A204.1 (cell line): ENCODE data around the gene RDH8.
A peak's percentile ranks its signal among the peaks of the same experiment; 100 is the strongest.
"Not testable (repeated sequence)": the region's sequence is repeated elsewhere in the genome, so short reads cannot be mapped to it uniquely, and the experiment has no call there.

Source experiments
- FAIRE-seq: peaks from 2 replicates; lab custom pipeline; 2012; peaks lifted over from hg19 to GRCh38; lab: Jason Lieb, UNC

RDH8 gene

GRCh38 chr19:10005632-10006334, 7.5 kb upstream of the RDH8 start:
- no peak for FAIRE-seq

- no peak for FAIRE-seq
Observed at GRCh38 chr19:10006335-10006708, 7.0 kb upstream of the RDH8 start.

GRCh38 chr19:10006752-10007323, 6.4 kb upstream of the RDH8 start:
- no peak for FAIRE-seq

- FAIRE-seq = no peak
Observed at GRCh38 chr19:10007371-10008183, 5.7 kb upstream of the RDH8 start.

DNA sequence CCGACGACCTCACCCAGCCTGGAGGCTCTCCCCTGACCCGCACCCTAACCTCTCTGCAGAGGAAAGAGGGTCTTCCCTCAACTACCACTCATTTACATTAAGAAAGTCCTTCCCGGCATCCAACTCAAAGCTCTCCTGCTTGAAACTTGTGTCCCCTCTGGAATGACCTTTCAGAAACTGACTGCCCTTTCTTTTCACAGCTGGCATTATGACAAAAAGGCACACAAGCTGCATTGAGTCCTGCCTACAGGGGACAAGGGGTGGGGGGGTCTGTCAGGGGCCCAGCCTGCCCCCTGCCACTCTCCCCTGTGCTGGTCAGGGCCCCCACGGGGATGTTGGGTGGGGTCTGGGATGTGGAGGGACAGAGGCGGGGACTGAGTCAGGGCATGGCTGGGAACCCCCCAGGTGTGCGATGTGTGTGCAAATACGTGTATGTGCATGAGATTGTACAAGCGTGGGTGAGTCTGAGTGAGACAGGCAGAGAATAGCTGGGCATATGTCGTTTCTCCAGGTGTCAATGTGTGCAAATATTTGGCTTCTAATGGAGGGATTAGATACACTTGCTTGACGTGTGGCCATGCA, 5.0 kb upstream of the RDH8 start:
- FAIRE-seq = no peak

- no peak for FAIRE-seq
Observed at GRCh38 chr19:10009714-10010224, 3.5 kb upstream of the RDH8 start.

DNA sequence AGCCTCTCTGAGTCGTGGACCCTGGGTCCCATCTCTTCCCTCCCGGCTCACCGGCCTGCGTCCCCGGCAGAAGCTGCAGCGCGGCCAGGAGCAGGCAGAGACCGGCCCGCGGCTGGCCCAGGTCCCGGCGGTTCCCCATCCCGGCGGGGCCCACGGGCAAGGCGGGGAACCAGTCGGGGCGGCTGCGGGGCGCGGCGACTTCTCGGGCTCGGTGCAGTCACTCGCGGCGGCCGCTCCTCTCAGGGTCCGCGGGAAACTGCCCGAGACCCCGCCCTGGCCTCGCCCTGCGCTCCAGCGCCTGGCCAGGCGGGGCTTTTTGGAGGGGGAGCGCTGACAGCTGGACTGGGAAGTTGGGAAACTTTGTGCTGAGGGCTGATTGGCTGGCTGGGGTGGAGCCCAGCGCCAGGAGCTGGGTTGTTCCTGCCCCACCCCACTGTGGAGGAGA, 3.0 kb upstream of the RDH8 start, which contains the start of gene COL5A3:
COL5A3 (minus strand) TSS at position 258 of the 445 bp plus-strand sequence; CDS start at position 139, 119 bp downstream.
- no peak for FAIRE-seq

DNA sequence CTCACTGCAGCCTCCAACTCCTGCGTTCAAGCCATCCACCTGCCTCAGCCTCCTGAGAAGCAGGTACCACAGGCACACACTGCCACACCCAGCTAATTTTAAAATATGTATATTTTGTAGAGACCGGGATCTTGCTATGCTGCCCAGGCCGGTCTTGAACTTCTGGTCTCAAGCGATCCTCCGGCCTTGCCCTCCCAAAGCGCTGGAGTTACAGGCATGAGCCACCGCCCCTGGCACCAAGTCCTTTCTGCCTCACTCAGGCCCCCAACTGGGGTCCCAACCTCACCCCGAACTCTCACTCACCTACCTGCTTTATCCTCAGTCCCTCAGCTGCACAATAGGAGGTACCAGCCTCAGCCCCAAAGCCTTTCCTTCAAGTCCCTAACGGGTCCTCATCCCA, 2.3 kb upstream of the RDH8 start:
- no peak for FAIRE-seq

GRCh38 chr19:10011974-10012373, 1.3 kb upstream of the RDH8 start:
- FAIRE-seq = no peak

DNA sequence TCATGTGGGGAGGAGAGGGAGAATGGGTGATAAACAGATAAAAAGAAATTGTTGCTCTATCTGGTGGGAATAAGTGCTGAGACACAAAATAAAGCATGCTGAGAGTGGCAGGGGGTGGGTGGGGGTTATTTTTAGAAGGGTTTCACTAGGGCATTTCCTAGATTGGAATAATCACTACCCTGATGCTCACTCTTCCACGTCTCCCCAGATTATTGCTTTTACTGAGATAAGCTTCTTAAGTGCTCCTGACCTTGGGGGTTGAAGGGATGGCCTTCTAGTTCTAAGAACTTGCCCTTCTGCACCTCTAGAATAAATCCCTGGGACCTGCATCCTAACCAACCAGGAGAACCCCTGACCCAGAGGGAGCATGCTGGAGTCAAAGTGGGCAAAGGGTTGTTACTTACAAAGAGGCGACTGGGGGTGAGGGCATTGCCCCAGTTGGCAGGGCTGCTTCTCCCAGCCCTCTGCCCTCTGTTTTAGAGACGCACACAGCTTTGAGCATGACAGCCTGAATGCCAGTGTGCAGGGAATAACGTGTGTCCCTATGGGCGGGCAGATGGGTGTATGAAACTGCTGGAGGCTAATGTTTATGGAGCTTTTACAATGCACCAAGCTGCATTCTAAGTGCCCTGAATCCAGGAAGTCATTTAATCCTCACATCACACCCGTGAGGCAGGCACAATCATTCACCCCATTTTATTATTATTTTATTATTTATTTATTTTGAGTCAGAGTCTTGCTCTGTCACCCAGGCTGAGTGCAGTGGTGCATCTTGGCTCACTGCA, 743 bp downstream of the RDH8 start:
- no peak for FAIRE-seq

- FAIRE-seq = no peak
Observed at GRCh38 chr19:10018263-10018662, 5.0 kb downstream of the RDH8 start.

DNA sequence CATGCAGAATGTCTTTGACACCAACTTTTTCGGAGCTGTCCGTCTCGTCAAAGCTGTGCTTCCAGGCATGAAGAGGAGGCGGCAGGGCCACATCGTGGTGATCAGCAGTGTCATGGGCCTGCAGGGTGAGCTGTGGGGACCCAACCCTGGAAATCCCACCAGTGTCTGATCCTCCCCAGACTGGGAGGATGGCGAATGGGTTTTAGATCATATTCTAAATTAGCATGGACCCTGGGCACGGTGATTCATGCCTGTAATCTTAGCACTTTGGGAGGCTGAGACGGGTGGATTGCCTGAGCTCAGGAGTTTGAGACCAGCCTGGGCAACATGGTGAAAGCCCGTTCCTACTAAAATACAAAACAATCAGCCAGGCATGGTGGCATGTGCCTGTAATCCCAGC, 5.5 kb downstream of the RDH8 start:
- FAIRE-seq = no peak

DNA sequence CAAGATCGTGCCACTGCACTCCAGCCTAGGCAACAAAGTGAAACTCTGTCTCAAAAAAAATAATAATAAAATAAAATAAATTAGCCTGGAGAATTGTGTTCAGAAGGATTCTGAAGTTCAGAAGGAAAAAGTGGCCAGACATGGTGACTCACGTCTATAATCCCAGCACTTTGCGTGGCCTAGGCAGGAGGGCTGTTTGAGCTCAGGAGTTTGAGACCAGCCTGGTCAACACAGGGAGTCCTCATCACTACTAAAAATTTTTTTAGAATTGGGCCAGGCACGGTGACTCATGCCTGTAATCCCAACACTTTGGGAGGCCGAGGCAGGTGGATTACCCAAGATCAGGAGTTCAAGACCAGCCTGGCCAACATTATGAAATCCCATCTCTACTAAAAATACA, 6.0 kb downstream of the RDH8 start:
- FAIRE-seq = no peak

DNA sequence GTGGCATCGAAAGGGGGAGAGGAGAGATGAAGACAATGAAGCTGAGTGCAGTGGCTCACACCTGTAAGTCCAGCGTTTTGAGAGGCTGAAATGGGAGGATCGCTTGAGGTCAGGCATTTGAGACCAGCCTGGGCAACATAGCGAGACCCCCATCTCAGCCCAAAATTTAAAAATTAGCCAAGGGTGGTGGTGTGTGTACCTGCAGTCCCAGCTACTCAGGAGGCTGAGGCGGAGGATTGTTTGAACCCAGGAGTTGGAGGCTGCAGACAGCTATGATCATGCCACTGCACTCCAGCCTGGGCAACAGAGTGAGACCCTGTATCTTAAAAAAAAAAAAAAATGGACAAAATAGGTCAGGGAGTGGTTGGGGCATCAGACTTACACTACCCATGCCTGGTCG, 7.6 kb downstream of the RDH8 start:
- no peak for FAIRE-seq

DNA sequence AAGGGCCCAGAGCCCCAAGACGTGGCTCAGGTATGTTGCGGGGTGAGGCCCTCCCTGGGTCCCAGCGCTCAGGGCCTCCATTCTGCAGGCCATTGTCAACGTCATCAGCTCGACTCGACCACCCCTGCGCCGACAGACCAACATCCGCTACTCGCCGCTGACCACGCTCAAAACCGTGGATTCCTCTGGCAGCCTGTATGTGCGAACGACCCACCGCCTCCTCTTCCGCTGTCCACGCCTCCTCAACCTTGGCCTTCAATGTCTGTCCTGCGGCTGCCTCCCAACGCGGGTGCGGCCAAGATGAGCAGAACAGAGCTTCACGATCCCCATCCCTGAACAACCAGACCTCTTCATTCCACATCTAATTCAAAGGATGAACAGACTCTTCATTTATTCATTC, 8.2 kb downstream of the RDH8 start:
- no peak for FAIRE-seq

DNA sequence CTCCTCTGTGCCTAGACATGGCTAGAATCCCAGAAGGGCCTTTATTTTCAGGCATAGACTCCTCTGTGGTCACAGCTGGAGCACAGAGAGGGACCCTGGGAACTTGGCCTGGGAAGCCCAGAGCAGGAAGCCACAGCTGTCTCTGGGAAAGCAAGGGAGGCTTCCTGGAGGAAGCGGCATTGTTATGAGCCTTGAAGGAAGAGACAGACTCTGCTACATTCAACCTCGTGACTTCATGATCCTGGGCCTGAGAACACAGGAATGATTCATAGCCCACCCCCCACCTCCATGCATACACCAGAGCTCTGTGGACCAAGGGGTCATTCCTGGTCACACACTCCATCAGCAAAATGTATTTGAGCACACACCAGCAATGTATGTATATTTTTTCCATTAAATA, 8.6 kb downstream of the RDH8 start:
- no peak for FAIRE-seq

- FAIRE-seq = not testable (repeated sequence)
Observed at GRCh38 chr19:10023096-10023495, 9.8 kb downstream of the RDH8 start.

GRCh38 chr19:10026744-10027143, 13.5 kb downstream of the RDH8 start:
- FAIRE-seq = no peak

GRCh38 chr19:10027158-10027997, 14.1 kb downstream of the RDH8 start:
- peak; percentile 6 for FAIRE-seq

DNA sequence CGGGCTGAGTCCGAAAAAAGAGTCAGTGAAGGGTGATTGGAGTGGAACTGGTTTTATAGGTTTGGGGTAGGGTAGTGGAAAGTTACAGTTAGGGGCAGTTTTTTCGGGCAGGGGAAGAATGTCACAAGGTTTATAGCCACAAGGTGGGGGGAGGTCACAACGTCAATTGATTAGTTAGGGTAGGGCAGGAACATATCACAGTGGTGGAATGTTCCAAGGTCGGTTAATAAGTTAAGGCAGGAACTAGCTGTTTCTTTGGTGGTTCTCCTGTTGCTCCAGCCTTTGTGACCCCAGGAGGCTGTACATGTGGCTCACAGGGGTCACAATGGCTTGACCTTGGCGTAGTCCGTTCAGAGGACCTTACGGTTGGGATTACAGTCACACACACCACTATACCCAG, 20.3 kb downstream of the RDH8 start:
- no peak for FAIRE-seq

DNA sequence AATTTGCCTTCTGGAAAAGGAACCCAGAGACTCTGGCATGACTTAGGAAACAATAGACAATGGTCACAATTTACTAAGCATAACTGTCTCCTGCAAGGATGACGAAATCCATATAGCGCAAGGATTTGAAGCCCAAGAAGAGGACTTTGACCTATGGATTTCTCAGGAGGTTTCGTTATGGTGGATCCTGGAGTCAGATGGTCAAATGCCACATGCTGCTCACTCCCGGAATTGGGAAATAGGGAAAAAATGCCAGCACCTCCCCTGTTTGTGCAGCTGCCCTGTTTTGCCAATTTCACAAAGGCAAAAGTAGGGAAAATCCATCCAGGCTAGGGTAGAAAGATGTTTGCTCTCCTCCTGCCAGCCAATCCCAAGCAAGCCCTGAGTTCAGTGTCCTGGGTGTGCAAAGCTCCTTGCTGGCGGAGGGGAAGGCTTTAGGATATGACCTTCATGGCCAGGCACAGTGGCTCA, 23.4 kb downstream of the RDH8 start:
- FAIRE-seq = no peak
